NCI-H128 (cell line): Measurements from ENCODE around the gene ACAP2.
A peak's percentile ranks its signal among the peaks of the same experiment; 100 is the strongest.
"Not testable (repeated sequence)": the region's sequence is repeated elsewhere in the genome, so short reads cannot be mapped to it uniquely, and the experiment has no call there.

Experiments
- DNase-seq: peaks from one replicate; lab custom pipeline; 2025; ENCODE audit not compliant: unreplicated experiment; lab: John Stamatoyannopoulos, UW

The ACAP2 gene, protein sequence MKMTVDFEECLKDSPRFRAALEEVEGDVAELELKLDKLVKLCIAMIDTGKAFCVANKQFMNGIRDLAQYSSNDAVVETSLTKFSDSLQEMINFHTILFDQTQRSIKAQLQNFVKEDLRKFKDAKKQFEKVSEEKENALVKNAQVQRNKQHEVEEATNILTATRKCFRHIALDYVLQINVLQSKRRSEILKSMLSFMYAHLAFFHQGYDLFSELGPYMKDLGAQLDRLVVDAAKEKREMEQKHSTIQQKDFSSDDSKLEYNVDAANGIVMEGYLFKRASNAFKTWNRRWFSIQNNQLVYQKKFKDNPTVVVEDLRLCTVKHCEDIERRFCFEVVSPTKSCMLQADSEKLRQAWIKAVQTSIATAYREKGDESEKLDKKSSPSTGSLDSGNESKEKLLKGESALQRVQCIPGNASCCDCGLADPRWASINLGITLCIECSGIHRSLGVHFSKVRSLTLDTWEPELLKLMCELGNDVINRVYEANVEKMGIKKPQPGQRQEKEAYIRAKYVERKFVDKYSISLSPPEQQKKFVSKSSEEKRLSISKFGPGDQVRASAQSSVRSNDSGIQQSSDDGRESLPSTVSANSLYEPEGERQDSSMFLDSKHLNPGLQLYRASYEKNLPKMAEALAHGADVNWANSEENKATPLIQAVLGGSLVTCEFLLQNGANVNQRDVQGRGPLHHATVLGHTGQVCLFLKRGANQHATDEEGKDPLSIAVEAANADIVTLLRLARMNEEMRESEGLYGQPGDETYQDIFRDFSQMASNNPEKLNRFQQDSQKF

DNA sequence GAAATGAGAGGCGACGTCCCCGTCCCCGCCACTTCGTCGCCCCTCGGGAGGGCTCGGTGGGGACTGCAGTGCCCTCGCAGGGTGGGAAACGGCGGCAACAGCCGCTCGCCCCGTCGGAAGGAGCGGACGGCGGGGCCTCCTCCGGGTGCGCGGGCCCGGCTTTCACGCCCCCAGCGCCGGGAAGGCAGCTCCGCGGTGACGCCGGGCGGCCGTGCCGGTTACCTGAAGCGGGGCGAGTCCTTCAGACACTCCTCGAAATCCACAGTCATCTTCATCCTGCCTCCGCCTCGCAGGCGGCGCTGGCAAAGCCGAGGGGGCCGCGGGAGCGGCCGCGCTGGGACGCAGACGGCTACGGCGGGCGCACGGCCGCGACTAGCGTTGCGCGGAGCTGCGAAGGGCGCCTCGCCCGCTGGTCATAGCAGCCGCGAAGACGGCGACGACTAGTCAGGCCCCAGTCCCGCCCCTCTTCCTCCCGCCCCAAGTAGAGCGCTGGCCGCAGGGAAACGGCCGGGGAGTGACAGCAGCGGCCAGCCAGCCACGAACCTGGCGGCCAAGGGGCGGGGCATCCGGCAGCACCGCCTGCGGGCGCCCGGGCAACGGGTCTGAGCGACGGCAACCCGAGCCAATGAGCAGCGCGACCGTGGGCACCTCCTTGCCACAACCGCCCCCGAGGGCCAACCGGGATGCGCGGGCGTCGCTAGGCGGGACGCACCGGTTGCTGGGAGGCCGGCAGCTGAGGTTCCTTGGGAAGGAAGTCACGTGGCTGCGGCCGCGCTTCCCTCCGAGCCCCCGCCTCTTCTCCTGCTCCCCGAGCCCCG is at the start of gene ACAP2:
Gene ACAP2, minus strand, starts transcription at position 448 of the 818 bp plus-strand sequence. Its CDS starts 173 bp downstream, at position 275.
- peak; percentile 99 for DNase-seq

DNA sequence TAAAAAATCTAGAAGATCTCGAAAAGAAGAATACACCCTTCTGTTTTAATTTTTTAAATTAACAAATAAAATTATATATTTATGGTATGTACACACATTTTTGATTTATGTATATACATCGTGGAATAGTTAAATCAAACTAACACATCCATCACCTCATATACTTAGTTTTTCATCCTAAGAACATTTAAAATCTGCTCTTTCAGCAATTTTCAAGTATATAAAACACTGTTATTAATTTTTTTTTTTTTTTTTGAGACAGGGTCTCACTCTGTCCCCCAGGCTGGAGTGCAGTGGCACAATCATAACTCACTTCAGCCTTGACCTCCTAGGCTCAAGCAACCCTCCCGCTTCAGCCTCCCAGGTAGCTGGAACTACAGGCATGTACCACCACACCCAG is 32.8 kb upstream of the ACAP2 start:
- no peak for DNase-seq

DNA sequence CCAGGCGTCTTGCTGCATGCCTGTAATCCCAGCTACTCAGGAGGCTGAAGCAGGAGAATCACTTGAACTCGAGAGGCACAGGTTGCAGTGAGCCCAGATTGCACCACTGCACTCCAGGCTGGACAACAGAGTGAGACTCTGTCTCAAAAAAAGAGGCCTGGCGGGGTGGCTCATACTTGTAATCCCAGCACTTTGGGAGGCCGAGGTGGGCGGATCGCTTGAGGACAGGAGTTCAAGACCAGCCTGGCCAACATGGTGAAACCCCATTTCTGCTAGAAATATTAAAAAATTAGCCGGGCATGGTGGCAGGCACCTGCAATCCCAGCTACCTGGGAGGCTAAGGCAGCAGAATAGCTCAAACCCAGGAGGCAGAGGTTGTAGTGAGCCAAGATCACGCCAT is 32.3 kb upstream of the ACAP2 start:
- DNase-seq: not testable (repeated sequence)

DNA sequence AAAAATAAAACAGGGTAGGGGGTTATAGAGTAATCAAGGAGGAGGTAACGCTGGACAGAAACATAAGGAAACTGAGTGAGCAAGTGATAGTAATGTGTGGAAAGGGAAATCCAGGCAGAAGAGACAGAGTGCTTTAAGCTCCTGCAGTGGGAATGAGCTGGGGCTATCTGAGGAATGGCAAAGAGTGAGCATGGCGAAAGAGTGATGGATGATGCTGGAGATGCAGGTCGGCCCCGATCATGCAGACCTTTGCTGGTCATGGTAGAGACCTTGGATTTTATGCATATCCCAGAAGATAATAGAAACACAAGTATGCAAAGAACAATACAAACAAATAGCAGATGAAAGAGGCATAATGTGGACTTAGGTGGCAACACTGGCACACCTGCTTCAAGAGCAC is 26.0 kb upstream of the ACAP2 start:
- no peak for DNase-seq

DNA sequence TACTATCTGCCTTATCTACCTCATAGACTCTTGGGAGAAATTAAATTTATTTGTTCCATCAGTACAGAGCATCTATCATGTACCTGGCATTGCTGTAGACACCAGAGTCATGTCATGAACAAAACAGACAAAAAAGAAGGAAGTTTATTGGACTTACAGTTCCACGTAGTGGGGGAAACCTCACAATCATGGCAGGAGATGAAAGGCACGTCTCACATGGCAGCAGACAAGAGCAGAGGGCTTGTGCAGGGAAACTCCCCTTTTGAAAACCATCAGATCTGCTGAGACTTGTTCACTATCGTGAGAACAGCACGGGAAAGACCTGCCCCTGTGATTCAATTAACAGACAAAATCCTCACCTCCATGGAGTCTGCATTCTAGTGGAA is 25.6 kb upstream of the ACAP2 start:
- no peak for DNase-seq

DNA sequence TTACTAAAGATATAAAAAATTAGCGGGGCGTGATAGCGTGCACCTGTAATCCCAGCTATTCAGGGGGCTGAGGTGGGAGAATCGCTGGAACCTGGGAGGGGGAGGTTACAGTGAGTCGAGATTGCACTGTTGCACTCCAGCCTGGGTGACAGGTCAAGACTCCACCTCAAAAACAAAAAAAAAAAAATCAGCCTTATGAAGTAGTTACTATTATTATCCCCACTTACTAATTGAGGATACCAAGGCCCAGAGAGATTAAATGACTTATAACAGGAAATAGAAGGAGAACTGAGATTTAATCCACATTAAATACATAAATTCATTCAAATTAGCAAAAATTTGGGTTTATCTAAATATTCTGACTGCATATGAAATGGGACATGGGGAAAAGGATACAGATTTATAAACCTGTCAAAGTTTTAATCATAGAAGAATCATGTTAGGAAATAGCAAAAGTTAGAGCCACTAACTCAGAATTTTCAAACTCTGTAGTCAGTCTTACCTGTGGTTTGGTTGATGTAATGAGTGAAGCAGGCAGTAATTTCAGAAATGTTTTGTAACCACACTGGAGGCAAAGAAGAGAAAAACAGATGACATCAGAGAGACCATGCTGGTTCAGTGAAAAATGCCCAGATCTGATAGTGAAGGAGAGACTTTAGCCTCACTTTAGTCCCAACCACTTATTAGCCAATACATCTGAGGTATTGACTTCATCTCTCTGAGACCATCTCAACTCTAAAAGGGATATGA is 25.0 kb upstream of the ACAP2 start:
- DNase-seq: no peak

DNA sequence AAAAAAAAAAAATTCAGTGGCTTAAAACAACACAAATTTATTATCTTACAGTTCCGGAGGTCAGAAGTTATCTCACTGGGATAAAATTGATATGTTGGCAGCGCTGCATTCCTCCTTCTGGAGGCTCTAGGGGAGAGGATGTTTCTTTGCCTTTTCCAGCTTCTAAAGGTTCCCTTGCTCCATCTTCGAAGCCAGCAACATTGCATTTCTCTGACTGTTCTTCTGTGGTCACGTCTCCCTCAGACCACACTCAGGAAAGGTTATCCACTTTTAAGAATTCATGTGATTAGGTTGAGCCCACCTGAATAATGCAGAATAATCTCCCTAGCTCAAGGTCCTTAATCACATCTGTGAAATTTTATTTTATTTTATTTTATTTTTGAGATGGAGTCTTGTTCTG is 23.4 kb upstream of the ACAP2 start:
- DNase-seq: no peak

DNA sequence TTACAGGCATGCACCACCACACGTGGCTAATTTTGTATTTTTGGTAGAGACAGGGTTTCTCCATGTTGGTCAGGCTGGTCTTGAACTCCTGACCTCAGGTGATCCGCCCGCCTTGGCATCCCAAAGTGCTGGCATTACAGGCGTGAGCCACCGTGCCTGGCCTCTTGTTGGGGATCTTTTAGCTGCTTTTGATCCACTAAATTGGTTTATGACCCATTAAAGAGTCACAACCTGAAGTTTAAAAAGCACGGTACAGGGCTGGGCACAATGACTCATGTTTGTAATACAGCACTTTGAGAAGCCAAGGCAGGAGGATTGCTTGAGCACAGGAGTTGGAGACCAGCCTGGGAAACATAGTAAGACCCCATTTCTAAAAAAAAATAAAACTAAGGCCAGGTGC is 20.1 kb upstream of the ACAP2 start:
- not testable (repeated sequence) for DNase-seq

DNA sequence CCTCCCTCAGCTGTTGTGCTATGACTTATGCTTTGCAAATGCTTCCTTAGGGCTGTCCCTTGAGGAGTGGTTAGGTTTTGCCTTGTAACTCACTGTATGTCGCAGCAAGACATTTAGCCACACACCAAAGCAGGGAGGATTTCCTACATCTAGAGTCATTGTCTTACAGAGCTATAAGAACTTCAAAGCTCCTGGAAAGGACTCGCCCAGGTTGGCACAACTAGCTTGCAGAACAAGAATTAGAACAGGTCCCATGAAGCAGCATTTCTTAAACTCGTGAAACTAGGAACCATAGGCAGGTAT is 19.4 kb upstream of the ACAP2 start:
- no peak for DNase-seq

DNA sequence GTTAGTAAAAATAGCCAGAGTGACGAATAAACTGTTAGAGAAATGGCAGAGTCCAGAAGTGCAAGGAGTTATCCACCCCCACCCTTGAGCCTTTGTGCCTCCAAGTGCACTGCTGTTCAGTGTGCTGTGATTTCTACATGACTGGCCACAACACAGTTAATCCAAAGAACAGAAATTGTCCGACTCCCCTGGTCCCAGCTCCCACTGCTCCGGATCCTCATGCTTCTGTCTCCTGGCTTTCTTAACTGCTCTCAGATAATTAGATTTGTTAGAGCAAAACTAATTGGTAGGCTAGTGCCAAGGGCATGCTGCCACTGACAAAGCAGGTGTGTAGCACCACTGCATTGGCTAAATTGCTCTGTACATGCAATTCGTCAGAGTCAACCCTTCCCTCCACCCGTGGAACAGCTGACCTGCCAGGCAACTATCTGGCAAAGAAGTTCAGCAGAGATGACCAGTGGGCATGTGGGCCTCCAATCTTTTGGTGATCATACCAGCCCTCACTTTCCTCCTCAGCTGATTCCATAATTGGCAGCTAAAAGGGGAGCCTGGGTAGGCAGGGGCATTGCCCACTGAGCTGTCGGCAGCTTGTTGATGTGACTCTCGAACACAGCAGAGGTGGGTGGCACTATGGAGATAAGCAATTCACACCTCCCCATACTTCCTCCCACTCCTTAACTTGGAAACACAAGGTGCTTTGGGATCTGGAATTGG is 18.9 kb upstream of the ACAP2 start:
- DNase-seq: no peak

DNA sequence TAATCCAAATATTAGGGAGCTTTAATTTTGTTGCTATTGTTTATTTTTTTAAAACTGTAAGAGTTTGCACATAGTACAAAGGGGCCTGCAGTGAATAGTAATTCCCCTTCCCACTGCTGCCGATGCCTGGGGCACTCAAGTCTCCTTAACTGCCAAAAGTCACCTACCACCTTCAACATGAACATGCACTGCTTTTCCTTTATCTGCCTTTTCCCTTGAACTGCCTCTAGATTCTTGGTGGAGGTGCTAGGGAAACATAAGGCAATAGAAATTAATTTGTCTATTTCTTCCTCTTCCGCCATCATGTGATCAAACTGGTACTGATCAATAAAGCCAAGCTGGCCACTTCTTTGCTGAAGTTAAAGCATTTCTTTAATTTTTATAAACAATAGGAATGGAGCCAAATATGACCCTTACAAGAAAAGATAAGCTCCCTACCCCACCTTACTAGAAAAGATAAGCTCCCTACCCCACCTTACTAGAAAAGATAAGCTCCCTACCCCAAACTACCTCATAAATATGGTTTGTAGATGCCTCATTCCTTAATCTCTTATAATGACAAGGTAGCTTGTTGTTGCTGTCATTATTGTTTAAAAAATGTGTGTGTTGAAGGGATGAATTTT is 17.4 kb upstream of the ACAP2 start:
- no peak for DNase-seq

DNA sequence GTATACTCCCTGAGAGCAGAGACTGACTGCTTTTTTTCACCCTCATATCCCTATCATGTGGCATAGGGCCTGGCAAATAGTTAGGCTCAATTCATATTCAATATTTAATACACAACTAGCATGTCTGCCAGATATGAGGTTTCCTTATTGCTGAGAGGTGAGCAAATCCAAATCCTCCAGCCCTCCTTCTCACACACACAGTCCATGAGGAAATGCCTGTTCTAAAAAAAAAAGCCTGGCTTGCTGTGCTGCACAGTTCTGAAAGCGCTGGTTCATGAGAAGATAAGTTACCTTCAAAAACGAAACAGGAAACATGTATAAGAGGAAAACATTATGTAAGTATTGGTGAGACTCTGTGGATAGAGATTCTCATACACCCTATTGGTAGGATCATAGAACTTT is 15.5 kb upstream of the ACAP2 start:
- DNase-seq: no peak

DNA sequence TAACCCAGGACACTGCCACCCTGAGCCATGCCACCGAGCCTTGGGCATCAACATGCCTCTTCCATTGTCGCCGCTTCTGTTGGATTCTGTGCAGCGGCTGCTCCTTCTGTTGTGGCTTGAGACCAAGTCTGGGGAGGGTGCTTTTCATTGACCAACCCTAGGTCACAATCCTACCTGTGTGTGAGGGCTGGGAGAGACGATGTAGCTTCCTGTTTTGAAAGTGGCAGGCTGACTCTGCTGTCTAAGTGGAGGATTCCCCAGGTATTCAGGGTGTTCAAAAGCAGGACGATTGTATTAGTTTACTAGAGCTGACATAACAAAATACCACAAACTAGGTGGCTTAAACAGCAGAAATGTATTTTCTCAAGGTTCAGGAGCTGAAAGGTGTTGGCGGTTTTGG is 13.0 kb upstream of the ACAP2 start:
- DNase-seq: no peak

DNA sequence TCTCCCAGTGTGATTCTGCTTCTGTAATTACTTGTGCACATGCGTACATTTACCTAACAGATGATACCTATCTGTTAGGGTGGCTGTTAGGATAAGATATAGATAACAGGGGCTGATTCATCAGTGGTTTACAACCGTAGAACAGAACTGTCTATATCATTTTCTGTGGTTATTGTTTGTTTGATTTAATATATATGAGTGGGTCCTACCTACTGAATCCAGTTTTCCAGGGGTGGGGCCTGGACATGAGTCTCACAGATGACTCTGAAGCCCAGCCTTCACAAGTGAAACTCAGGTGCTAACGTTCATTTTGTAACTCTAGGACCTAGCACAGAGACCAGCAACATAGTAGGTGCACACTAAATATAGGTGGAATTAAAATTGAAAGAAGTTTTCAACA is 10.4 kb upstream of the ACAP2 start:
- DNase-seq: no peak

DNA sequence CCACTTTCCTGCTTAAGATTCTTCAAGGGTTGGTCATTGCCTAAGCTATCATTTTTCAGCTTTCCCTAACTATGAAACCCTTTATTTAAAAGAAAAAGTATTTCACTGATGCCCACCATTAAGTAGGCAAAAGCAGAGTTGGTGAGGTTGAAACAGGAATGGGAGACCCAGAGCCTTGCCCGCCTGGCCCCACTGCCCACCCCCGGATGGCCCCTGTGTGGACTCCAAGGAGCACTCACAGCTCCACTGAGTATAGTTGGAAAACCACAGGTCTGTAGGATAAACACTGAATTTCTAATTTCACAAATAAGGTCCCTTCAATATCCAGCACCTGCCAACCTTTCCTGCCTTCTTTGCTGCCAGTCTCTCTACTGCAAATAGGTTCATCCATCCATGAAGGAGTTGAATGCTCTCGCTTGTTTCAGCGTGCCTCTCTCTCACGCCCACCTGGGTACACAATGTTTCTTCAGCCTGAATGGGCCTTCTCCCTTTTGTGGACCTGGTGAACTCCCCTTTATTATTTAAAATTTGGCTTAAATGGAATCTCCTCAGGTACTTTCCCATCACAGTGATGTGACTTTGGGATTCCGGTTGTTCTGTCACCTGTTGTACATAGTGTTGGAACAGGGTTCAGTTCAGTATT is 8.7 kb upstream of the ACAP2 start:
- DNase-seq: peak; percentile 63

DNA sequence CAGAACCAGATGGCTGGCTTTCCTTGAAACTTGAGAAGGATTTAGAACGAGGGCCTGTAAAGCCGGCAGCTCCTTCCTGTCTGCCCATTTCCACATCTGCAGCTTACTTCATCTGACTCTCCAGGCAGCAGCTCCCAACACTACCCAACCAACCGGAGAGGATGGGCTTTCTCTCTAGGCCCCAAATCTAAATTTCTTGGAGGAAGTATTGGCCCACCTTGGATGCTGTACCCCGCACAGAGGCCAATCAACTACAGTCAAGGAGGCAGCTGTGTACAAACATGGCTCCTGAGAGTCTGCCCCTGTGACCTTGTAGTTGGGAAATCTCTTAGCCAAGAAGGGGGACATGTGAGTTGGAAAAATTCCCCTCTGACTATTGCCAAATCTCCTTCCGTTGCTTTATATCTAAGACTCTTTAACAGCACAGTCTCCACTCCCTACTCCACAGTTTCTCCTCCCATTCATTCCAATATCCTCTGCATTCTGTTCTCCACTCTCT is 8.0 kb upstream of the ACAP2 start:
- DNase-seq: no peak

DNA sequence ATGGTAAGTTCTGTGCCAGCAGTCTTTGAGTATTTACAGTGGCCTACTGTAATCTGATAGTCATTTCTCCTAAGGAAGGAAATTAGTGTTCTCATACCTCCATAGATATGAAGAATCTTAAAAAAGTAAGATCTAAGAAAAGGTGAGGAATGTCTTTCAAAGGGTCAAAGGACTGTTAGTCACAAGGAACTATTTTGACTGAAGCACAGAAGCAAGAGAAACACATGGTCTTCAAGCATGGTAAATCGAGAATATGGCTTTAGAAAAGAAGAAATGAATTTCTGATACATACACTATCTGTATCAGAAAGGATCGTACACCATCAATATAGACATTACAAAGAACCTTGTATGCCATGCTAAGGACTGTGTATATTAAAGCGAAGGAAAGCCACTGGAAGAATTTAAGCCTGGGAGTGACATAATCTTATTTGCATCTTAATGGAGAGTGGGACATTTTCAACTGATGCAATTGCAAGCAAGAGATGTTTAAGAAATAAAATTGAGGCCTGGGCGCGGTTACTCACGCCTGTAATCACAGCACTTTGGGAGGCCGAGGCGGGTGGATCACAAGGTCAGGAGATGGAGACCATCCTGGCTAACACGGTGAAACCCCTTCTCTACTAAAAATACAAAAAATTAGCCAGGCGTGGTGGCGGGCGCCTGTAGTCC is 5.5 kb upstream of the ACAP2 start:
- DNase-seq: no peak

DNA sequence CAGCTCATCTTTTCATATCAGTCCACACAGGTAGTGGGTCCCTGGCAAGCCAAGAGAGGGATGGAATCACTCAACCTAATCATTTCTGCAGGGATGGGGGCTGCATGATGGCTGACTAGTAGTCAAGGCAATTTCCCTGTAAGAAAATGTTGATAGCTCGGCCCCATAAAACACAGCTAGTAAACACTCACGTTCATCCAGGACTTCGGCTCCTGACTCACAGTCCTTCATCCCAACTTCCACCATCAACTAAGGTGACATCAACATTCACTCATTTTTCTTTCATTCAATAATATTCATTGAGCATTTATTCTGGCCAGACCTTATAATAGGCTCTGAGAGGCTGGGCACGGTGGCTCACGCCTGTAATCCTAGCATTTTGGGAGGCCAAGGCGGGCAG is 4.4 kb upstream of the ACAP2 start:
- DNase-seq: no peak

DNA sequence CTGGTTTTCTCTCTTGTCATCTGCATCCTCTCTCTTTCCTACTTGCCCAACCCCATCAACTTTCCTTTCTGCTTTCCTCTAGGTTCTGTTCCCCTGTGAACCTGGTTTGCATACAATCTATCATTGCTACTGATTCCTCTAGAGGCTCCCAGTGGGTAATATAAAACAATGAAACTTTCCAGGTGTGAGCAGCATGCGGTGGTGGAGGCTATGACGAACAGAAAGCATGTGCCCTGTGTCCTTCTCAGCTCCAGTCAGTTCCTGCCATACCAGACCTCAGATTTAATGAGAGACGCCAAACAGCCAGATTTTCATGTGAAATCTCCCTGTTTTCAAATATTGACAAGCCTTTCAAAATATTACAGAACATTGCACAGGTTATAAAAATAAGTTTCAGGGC is 3.5 kb upstream of the ACAP2 start:
- DNase-seq: no peak
